Spleen (tissue), 7 donors: ENCODE data around the gene SASH1.

ENCODE experiments used
- CTCF ChIP-seq, 11 experiments: fragments of 200-600 bp in 7 of 11; fragments of 450-650 bp in 4 of 11; sonication (generic) in 4 of 11; IDR thresholded peaks in 8 of 11; conservative IDR thresholded peaks in 3 of 11; 1 replicate in 7 of 11; 2 replicates in 4 of 11; pipeline versions ENCODE4 v1.4.0 to v1.8.0; 2016 to 2021; ENCODE audit warnings: antibody characterized with exemption in 11 of 11, inconsistent platforms in 4 of 11, mild to moderate bottlenecking in 1 of 11
- POLR2A ChIP-seq, 3 donors: fragments of 450-650 bp; IDR thresholded peaks; one replicate each; pipeline ENCODE4 v1.5.1; 2017; ENCODE audit warnings: antibody characterized with exemption in 3 of 3, mild to moderate bottlenecking in 1 of 3
- POLR2AphosphoS5 ChIP-seq, 3 donors: sonication (generic); formaldehyde crosslinking; IDR thresholded peaks; one replicate each; pipeline ENCODE4 v1.5.1; 2017; ENCODE audit warnings: antibody characterized with exemption in 3 of 3
- donor health status: DM: no; HTN: no; CAD: no; lungs with moderate emphysema.
- donor health status: DM: no; HTN: no; CAD: no.
- donor health status: DM: no; HTN: no; CAD: no.

- TF ChIP-seq CTCF (IDR thresholded peaks at IDR 0.05 in 8 of 11, conservative IDR thresholded peaks at IDR 0.05 in 3 of 11) (no peak), POLR2AphosphoS5 (IDR thresholded peaks at IDR 0.05) (no peak), POLR2A (IDR thresholded peaks at IDR 0.05) (no peak)
Observed at GRCh38 chr6:148533309-148534107, 190.9 kb downstream of the SASH1 start.
